OCI-LY1 (cell line): ENCODE data around the gene ITGA5.

ENCODE experiments used
- H2AFZ ChIP-seq: fragments of 200-600 bp; sonication (generic), shearing (Covaris generic); 2 replicates; pipeline ENCODE4 v1.6.0; 2014; ENCODE audit warnings: antibody characterized with exemption, mild to moderate bottlenecking, low read length
- H3F3A ChIP-seq: fragments of 200-600 bp; sonication (generic), shearing (Covaris generic); 2 replicates; pipeline ENCODE4 v1.6.0; 2014; ENCODE audit warnings: mild to moderate bottlenecking, antibody characterized with exemption, low read length, moderate library complexity; ENCODE audit not compliant: insufficient read depth
- H3K27ac ChIP-seq: fragments of 200-600 bp; sonication (generic); 2 replicates; pipeline ENCODE4 v1.5.1; 2014; ENCODE audit warnings: low read length, mixed run types, mild to moderate bottlenecking, low read depth; ENCODE audit not compliant: poor library complexity, severe bottlenecking
- H3K27me3 ChIP-seq: fragments of 200-600 bp; sonication (generic); 2 replicates; pipeline ENCODE4 v1.6.0; 2014; ENCODE audit warnings: antibody characterized with exemption, mild to moderate bottlenecking, low read length, moderate library complexity; ENCODE audit not compliant: insufficient read depth
- H3K36me3 ChIP-seq: fragments of 200-600 bp; sonication (generic); 2 replicates; pipeline ENCODE4 v1.6.1; 2014; ENCODE audit warnings: mild to moderate bottlenecking, antibody characterized with exemption, low read length, moderate library complexity, mixed read lengths; ENCODE audit not compliant: insufficient read depth
- H3K4me1 ChIP-seq: fragments of 200-600 bp; sonication (generic); 2 replicates; pipeline ENCODE4 v1.5.1; 2014; ENCODE audit warnings: mild to moderate bottlenecking, low read length, moderate library complexity; ENCODE audit not compliant: insufficient read depth, severe bottlenecking
- H3K4me2 ChIP-seq: fragments of 200-600 bp; sonication (generic), shearing (Covaris generic); 2 replicates; pipeline ENCODE4 v1.6.1; 2014; ENCODE audit warnings: low read length
- H3K4me3 ChIP-seq: fragments of 200-600 bp; sonication (generic); 2 replicates; pipeline ENCODE4 v1.5.1; 2014; ENCODE audit warnings: low read length, low read depth, mild to moderate bottlenecking, mixed read lengths; ENCODE audit not compliant: poor library complexity, severe bottlenecking
- H3K79me2 ChIP-seq: fragments of 200-600 bp; shearing (Covaris generic); 2 replicates; pipeline ENCODE4 v1.6.1; 2016; ENCODE audit warnings: mixed run types, low read length, mixed read lengths; ENCODE audit not compliant: insufficient read depth
- H3K9ac ChIP-seq: fragments of 200-600 bp; sonication (generic), shearing (Covaris generic); 2 replicates; pipeline ENCODE4 v1.6.1; 2014; ENCODE audit warnings: mild to moderate bottlenecking, low read length, mixed read lengths
- H3K9me2 ChIP-seq: fragments of 200-600 bp; sonication (generic), shearing (Covaris generic); 2 replicates; pipeline ENCODE4 v1.6.1; 2014; ENCODE audit warnings: low read depth, mild to moderate bottlenecking, low read length, mixed read lengths
- H3K9me3 ChIP-seq: fragments of 200-600 bp; shearing (Covaris generic); 2 replicates; pipeline ENCODE4 v1.6.1; 2014; ENCODE audit warnings: low read length, mixed read lengths
- H4K20me1 ChIP-seq: fragments of 200-600 bp; sonication (generic), shearing (Covaris generic); 2 replicates; pipeline ENCODE4 v1.6.0; 2016; ENCODE audit warnings: mild to moderate bottlenecking, low read length; ENCODE audit not compliant: insufficient read depth
- EZH2 ChIP-seq: fragments of 200-600 bp; sonication (generic), shearing (Covaris generic); IDR thresholded peaks from 2 replicates; pipeline ENCODE4 v1.8.0; 2017; ENCODE audit warnings: borderline replicate concordance, mixed run types, mild to moderate bottlenecking, antibody characterized with exemption, low read length, moderate library complexity, mixed read lengths
- TF ChIP-seq, protein P1 (sequence below): fragments of 200-600 bp; sonication (generic), shearing (Covaris generic); IDR thresholded peaks from 2 replicates; pipeline ENCODE4 v1.5.1; 2017; ENCODE audit warnings: mild to moderate bottlenecking, antibody characterized with exemption, low read length, moderate library complexity, mixed read lengths

ITGA5 gene

DNA sequence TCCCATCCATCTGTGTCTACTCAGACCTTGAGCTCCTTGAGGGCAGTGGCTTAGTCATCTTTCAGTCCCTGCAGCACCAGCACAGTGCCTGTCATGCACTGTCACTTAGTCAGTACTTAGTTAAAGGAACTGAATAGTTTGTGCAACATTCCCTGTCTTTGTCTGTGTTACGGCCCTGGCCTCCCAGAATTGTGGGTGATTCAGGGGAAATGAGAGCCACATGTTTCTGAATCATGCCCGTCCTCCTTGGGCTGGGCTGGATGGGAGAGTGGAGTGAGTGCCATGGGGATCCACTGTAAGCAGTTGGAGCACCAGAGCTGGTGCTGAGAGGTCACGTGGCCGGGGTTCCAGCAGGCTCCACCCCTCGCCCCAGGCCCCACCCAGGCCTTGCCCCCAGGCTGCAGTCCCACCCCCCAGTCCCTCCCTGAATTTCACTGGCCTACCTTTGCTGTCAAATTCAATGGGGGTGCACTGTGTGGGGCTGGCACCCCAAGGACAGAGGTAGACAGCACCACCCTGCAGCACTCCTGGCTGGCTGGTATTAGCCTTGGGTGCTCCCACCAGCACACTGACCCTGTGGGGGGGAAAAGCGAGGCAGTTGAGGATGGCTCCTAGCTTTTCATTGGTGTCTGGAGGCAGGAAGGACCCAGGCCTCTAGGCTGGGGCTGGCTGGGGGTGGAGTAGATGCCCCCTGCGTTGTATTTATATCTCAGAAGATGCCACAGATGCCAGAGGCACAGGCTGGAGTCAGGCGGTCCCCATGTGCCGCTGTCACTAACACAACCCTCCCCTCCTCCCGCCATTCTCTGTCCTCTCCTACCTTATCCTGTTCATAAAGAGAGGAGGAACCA lies 7.5 kb downstream of the ITGA5 start:
- Histone ChIP-seq H3K4me2 (no peak overlapping the region), H2AFZ (no peak overlapping the region), H3F3A (no peaks in the 10 kb centered on the region), H3K79me2 (no peaks in the 10 kb centered on the region), H3K9ac (no peak overlapping the region), H3K9me2 (no peaks in the 10 kb centered on the region), H3K4me3 (no peak overlapping the region), H3K4me1 (peaks cover 9% of the 10 kb centered on the region), H3K27me3 (no peaks in the 10 kb centered on the region), H3K27ac (no peak overlapping the region), H3K9me3 (no peaks in the 10 kb centered on the region), H4K20me1 (no peaks in the 10 kb centered on the region), H3K36me3 (no peaks in the 10 kb centered on the region)
- TF ChIP-seq, protein P1, sequence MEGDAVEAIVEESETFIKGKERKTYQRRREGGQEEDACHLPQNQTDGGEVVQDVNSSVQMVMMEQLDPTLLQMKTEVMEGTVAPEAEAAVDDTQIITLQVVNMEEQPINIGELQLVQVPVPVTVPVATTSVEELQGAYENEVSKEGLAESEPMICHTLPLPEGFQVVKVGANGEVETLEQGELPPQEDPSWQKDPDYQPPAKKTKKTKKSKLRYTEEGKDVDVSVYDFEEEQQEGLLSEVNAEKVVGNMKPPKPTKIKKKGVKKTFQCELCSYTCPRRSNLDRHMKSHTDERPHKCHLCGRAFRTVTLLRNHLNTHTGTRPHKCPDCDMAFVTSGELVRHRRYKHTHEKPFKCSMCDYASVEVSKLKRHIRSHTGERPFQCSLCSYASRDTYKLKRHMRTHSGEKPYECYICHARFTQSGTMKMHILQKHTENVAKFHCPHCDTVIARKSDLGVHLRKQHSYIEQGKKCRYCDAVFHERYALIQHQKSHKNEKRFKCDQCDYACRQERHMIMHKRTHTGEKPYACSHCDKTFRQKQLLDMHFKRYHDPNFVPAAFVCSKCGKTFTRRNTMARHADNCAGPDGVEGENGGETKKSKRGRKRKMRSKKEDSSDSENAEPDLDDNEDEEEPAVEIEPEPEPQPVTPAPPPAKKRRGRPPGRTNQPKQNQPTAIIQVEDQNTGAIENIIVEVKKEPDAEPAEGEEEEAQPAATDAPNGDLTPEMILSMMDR = no peak
- TF ChIP-seq EZH2 = no peak

DNA sequence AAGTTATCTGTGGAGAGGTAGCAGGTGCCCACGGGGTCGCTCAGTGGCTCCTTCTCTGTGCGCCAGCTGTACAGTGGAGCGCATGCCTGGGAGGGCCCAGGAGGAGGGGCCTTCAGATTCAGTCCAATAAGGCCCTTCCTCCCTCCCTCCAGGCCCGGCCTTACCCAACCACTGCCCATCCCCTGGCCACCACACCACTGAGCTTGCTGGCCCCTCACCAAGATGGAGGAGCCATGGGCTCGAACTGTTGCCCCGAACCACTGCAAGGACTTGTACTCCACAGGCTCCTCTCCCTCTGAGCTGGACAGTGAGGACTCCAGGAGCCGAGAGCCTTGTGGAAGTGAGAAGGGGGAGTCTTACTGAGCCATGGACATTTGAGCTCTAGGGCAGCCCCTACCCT lies 9.8 kb downstream of the ITGA5 start:
- H3K9ac ChIP-seq = no peak overlapping the region
- no peak overlapping the region for H3K27ac ChIP-seq
- H4K20me1 ChIP-seq = no peaks in the 10 kb centered on the region
- H3K4me3 ChIP-seq = no peak overlapping the region
- no peak overlapping the region for H2AFZ ChIP-seq
- no peaks in the 10 kb centered on the region for H3K79me2 ChIP-seq
- H3K4me2 ChIP-seq = no peak overlapping the region
- no peaks in the 10 kb centered on the region for H3K36me3 ChIP-seq
- H3K9me2 ChIP-seq = no peaks in the 10 kb centered on the region
- H3K4me1 ChIP-seq = peaks cover 9% of the 10 kb centered on the region
- TF ChIP-seq, protein P1 = no peak
- TF ChIP-seq EZH2 = no peak
- H3K9me3 ChIP-seq = no peaks in the 10 kb centered on the region
- no peaks in the 10 kb centered on the region; the same call in 1 of the 2 replicates for H3K27me3 ChIP-seq
- H3F3A ChIP-seq = no peaks in the 10 kb centered on the region

- H3K4me1 ChIP-seq = no peaks in the 10 kb centered on the region
- no peaks in the 10 kb centered on the region for H3K9me2 ChIP-seq
- H3K27ac ChIP-seq = no peak overlapping the region
- H3K9ac ChIP-seq = no peak overlapping the region
- H4K20me1 ChIP-seq = no peaks in the 10 kb centered on the region
- H3K79me2 ChIP-seq = no peaks in the 10 kb centered on the region
- H3K4me2 ChIP-seq = no peak overlapping the region
- TF ChIP-seq, protein P1 = no peak
- TF ChIP-seq EZH2 = no peak
- no peaks in the 10 kb centered on the region for H3F3A ChIP-seq
- H3K27me3 ChIP-seq = no peaks in the 10 kb centered on the region; the same call in 1 of the 2 replicates
- H3K36me3 ChIP-seq = no peaks in the 10 kb centered on the region
- no peak overlapping the region for H3K4me3 ChIP-seq
- H3K9me3 ChIP-seq = no peaks in the 10 kb centered on the region
- H2AFZ ChIP-seq = no peak overlapping the region
Measured at GRCh38 chr12:54407183-54407905, 11.7 kb downstream of the ITGA5 start.
